TTC549 (cell line): Measurements from ENCODE around the gene NDUFB4.
A peak's percentile ranks its signal among the peaks of the same experiment; 100 is the strongest.
"Not testable (repeated sequence)": the region's sequence is repeated elsewhere in the genome, so short reads cannot be mapped to it uniquely, and the experiment has no call there.

Experiments
- FAIRE-seq: peaks from 2 replicates; lab custom pipeline; 2012; peaks lifted over from hg19 to GRCh38; lab: Jason Lieb, UNC

NDUFB4 gene

DNA sequence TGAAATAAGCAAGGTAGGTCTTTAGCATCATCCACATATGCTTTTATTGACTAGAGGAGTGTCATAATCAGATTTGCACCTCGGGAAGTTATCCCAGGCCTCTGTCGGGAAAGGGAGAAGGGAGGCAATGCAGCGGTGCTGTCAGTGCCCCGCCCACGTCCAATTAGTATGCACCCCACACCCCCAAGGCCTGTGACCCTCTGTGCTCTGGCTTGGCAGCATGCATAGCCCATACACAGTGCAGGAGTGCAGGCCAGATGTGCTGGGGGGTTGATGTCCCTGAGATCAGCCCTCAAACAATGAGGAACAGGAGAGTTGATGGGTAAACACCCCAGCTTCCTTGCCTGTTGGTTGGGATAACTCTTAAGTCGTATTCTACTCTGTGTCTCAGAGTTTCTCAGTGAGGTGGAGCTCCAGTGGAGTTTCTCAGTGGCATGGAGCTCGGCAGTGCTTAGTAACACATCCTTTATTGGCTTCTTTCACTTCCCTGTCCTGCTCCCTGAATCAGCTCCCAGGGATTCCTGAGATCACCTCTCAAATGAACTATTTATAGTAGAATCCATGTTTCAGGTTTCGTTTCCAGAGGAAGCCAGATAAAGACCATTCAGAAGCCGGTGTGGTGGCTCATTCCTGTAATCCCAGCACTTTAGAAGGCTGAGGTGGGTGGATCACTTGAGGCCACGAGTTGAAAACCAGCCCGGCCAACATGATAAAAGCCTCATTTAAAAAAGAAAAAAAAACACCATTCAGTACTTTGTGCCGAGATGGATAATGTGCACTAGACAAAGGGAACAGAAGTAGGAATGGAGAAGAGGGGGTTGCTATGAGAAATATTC, 26.7 kb upstream of the NDUFB4 start:
- FAIRE-seq: no peak

DNA sequence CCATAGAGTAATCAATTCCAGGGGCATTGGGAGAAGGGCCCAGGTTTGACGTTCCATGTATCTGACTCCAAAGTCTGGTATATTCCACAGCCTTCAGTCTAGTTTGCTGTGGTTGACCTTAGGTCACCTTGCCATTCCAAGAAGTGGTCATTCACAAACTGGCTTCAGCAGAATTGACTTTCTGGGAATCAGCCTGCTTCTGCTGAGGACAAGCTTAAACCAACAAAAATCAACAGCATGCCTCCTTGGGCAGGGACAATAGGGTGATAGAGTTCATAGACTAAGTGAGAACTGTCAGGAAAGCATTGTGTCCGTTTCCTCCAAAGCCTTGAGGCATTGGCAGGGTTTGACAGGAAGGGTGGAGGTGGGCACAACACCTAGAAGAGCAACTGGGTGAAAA, 24.1 kb upstream of the NDUFB4 start:
- no peak for FAIRE-seq

DNA sequence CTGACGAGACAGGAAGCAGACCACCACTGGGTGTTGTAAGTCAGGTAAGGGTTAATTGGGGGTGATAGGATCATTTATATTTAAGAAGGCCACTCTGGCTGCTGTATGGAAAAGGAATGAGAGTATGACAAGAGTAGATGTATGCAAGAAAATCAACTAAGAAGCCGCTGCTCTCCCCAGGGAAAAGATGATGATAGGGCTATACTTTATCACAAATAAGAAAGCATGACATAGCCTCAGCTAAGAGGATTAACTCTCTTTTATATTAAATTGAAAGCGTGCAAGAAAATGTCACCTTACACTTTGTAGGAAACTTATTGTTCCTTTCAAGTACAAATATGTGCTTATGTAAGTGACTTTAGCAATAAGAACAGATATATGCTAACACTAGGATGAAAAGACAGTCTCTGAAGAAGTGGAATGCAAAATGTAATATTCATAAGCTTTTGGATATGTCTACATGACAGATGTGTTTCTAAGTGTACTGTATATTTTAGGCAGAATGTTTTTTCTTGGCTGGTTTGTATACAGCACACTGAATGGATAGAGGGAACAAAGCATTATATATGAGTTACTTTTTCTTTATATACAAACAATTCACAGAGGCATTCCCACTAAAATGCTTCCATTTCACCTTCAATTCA, 8.7 kb upstream of the NDUFB4 start:
- FAIRE-seq: no peak

DNA sequence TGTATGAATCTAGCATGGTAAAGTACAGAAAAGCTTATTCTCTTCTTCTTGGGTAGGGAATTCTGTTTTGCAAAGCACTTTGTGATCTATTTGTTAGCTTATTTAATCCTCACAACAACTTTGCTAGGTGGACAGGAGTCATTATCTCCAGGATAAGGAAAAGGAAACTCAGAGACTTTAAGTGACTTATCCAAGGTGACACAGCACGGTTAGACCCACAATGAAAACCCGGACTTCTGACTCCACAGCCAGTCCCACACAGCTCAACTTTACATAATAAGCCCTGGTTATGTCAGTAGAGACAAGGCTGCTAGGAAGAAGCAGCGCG, 384 bp upstream of the NDUFB4 start:
- no peak for FAIRE-seq

DNA sequence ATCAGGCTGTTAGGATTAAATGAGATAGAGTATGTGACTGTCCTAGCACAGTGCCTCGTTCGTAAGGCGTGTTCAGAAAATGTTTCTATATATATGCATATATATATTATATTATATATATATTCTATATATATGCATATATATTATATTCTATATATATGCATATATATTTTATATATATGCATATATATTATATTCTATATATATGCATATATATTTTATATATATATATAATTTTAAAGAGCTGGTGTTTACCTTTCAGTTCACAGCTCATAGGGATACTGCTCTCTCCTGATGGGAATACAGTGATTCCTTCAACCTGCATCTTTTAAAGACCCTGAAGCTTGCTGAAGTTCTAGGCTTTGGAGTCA, 702 bp downstream of the NDUFB4 start:
- FAIRE-seq: peak; percentile 64

DNA sequence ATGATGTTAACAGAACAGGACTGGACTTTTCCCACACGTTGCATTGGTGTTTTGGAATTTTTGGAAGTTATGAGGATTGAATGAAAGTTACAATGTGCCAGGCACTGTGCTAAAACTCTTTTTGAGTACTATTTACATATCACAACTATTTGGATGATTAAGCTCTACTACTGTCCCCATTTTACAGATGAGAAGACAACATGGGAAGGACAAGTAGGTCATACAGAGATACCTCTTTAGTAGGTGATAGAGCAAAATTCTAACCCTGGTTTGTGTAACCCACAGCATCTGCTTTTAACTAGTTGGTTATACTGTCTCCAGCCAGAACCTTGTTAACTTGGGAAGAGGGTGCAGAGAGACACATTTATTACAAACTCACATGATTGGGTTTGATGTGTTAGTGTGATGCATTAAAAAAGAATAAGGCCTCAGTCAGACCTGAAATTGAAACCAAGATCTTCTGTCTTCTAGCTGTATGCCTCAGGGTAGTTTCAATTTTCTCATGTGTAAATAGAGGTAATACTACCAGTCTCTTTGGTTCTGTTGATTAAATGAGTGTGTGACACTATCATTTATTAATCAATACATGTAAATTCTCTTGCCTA, 1.4 kb downstream of the NDUFB4 start:
- no peak for FAIRE-seq

DNA sequence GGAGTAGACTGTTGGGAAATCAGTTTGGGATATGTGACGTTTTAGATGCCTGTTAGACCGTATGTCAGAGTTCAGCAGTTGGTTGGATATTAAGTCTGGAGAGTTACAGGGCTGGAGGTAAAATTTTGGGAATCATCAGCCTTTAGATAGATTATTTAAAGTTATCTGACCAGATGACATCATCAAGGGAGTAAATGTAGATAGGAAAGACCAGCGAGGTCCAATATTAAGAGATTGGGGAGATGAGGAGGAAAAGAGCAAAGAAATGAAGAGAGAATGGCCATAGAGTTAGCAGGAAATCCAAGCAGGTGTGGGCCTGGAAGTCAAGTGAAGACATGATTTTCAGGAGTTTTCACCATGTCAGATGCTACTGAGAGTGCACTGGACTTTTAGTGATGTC, 3.1 kb downstream of the NDUFB4 start:
- FAIRE-seq: no peak

DNA sequence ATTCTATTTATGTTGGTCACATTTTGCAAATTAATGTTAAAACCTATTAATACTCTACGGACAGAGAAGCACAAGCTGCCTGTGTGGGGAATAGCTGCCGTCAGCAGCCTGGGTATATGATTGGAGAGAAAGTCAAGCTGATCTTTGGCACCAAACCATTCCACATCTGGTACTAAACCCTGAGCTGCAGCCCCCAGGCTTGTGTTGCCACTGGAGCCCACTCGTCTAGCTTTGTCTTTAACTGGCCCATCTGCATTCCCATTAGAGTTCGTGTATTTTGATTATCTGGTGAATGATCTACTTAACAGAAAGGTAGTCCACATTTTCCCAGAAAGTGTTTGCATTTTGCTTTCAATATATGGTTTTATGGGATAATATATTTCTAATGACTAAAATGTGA, 5.4 kb downstream of the NDUFB4 start:
- FAIRE-seq: no peak

DNA sequence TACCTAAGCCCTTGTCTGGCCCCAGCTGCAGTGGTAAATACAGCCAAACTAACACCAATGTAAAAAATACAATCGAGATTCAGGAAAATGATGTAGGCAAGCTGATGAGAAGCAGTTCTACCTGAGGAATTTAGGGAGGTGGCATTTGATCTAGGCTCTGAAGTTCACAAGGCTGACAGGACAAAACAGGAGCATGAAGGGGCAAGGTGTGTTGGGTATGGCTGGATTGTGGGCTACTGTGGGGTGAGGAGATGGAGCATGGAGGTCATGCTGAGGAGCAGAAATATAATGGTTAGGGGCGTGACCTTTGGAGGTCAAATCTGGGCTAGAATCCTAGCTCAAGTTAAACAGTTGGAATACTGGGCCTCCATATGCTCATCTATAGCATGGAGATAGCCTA, 6.5 kb downstream of the NDUFB4 start:
- no peak for FAIRE-seq

DNA sequence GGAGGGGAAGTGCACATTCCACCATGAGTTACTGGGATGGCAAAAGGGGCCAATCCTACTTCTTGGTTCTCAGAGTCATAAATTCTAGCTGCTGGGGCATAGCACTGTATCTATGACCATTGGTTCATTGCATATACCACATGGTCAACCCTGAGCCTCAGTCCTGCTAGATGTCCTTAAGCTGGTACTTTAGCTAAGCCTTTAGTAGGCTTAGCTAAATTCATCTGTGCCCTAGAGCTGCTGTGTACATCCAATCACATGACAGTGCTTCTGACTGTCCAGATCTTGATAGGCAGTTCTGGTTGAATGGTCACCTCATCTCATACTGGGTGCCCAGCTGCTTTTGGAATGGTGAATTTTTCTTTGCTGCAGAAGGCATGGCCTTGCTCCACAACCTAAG, 8.2 kb downstream of the NDUFB4 start:
- FAIRE-seq: no peak

DNA sequence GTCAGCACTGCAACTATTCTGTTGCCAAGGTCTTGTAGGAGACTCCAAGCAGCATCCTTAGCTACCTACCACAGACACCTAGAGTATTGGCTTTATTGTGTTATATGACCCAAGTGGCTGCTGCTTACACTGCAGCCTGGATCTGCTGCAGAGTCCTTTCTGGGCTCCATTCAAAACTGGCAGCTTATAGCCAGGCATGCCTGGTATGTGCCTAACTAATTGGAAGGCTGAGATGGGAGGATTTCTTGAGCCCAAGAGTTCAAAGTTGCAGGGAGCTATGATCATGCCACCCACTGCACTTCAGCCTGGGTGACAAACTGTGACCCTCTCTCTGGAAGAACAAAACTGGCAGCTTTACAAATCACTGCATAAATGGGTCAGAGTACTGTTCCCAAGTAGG, 8.6 kb downstream of the NDUFB4 start:
- no peak for FAIRE-seq

DNA sequence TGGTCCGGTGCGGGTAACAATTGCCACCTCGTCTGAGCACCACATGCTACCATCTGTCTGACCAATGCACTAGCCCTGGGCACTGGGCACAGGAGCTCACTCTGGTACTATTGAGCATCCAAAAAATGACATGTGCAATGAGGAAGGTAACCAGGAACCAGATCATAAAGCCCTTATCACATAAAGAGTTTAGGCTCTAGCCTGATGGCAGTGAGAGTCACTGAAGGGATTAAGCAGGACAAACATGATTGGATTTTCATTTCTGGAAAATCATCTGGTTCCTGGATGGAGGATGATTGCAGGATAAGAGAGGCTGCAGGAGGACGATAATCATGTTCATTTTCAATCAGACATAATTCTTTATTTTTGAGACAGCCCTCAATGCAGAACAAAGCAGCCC, 12.4 kb downstream of the NDUFB4 start:
- FAIRE-seq: no peak

DNA sequence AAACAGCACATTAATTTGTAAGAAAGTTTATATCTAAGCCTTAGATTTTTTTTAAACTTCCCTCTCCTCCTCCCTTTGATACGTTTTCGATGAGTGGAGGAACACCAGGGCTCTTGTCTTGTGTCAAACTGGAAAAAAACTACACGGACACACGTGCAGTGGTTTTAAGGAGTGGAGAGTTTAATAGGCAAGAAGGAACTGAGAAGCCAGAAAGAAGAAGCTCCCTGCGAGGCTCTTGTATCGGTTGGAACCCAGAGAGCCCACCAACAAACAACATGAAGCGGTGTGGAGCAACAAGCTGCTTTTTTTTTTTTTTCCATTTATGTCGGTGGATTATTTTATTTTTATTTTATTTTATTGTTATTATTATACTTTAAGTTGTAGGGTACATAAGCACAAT, 18.6 kb downstream of the NDUFB4 start:
- no peak for FAIRE-seq

DNA sequence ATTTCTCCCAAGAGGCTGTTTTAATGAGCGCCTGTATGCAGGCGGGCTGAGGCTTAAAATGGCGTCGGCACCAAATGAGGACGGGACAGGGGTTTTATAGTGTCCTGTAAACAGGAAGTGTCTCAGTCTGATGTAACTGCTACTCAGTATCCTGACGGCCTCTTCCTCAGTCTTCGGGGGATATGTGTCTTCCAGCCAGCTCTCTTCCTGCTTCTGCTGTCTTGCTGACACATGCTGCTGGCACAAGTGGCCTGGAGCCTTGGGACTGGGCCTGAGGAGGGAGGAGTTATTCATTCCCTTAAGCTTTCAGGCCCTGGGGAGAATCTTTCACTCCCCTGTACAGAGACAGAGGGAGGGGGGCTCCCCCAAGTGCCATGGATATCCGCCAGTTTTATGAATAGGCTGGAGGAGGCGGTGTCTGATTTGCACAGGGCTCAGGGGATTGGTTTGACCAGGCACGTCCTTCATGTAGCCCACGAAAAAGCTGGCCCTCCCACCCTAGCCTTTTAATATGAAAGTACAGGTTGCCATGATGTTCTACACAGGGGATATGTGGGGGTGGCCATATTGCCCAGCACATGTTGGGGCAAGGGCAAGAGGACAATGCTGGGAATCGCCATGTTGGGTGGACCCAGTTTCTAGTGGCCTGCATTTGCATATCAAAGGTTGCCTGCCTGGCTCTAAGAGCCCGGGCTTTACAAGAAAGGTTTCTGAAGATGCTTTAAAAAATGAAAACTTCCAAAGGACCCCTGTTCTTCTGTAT, 19.9 kb downstream of the NDUFB4 start:
- no peak for FAIRE-seq

DNA sequence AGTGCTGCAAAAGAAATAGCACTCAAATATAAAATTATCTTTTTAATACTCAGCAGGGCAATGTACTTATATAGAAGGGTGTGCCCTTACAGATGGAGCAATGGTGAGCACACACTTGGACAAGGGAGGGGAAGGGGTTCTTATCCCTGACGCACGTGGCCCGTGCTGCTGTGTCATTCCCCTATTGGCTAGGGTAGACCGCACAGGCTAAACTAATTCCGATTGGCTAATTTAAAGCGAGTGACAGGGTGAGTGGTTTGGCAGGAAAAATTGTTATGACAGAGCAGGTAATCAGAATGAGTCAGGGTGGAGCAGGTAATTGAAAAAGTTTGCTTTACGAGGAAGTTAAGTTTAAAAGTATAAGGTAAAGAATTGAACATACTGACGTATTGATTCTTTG, 20.6 kb downstream of the NDUFB4 start:
- FAIRE-seq: not testable (repeated sequence)

DNA sequence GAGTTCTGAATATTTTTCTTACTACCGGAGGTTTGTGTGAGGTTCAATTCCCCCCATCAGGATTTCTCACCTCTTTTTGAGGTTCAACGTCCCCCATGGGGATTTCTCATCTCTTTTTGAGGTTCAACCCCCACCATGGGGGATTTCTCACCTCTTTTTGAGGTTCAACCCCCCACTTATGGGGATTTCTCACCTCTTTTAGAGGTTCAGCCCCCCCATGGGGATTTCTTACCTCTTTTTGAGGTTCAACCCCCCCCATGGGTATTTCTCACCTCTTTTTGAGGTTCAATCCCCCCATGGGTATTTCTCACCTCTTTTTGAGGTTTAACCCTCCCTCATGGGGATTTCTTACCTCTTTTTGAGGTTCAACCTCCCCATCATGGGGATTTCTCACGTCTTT, 26.3 kb downstream of the NDUFB4 start:
- no peak for FAIRE-seq

DNA sequence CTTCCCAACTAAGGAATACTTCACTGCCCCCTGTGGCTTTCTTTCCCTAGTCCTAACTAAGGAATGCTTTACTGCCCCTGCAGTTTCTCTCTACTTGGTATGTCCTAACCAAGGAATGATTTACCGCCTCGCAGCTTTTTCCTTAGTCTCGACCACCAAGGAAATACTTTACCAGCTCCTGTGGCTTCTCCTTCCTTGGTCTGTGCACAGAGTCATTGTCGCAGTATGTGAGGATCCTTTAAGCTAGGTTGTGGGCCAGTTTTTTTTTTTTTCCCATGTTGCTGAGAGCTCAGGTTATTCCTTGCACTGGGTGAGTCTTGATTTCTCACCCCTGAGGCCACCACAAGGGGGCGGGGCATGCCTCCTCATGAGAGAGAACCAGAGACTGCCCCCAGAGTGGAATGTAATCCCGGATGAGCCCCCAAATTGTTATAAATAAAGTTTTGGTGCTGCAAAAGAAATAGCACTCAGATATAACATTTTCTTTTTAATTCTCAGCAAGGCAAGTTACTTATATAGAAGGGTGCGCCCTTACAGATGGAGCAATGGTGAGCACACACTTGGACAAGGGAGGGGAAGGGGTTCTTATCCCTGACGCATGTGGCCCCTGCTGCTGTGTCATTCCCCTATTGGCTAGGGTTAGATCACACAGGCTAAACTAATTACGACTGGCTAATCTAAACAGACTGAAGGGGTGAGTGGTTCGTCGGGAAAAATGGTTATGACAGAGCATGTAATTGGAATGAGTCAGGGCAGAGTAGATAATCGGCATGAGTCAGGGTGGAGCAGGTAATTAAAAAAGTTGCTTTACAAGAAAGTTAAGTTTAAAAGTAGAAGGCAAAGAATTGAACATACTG, 27.0 kb downstream of the NDUFB4 start:
- no peak for FAIRE-seq

DNA sequence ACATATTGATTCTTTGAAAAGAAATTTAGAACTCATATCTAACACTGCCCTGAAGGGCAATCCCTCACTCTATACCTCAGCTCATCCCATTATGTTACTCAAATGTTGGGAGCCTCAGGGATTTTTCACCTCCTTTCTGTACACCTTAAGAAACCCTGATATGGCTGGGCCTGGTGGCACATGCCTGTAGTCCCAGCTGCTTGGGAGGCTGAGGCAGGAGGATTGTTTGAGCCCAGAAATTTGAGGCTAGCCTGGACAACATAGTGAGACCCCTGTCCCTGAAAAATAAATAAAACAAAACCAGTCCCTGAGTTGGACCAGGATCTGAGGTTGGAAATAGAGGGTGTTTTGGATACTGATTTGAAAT, 27.6 kb downstream of the NDUFB4 start:
- no peak for FAIRE-seq

DNA sequence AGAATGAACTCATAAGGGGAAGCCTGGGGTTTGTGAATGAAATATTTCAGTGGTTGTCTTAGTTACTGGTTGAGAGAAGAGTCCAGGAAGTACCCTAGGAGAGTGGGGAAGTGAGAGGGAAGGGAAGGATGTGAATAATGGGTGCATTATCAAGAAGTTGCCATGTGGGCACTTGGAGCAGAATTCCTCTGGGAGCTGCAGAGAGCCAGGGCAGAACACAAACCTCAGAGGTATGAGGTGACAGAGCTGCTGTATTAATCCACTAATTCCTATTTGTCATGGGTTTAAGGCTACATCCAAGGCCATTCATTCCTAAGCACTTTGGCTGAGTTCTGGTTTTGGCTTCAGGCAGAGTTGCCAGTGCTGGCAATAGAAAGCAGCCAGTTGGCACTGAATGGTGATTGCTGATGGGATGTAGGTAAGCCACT, 29.0 kb downstream of the NDUFB4 start:
- no peak for FAIRE-seq

DNA sequence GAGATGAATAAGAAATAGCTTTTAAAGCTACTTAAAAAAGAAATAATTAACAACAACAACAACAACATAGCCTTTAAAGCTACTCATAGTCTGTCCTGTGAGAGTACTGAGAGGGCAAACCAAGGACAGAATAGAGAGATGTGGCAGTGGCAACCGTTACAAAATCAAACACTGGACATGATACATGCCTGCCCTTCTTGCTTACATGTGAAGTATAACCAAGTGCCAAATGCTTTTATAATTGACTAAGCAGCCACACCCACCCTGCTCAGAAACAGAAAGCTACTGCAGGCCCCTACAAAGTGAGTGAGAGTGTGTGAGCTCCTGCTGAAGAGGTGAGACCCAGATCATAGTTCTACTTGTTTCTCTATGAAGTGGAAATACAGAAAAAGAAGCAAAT, 38.4 kb downstream of the NDUFB4 start:
- FAIRE-seq: no peak

DNA sequence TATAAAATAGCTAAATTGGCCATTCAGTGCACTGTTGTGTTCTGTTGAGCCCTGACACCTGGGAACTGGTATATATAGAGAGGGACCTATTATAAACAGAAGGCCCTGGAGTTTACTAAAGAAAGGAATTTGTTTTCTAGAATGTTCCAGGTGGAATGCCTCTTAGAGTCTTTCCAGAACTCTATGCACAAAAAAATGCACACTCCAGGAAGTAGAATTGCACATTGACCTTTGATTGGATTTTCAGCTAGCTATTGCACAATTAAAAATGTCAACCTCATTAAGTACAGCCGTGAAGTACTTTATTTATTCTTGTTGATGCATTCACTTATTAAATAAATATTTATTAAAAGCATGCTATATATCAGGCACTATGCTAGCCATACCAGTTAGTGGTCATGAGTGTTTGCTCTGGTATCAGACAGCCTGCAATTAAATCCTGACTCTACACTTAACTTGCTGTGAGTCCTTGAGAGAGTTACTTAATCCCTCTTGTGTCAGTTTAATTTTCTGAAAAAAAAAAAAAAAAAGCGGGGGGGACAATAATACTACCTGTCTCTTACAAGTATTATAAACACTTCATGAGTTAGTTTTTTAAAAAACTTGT, 40.8 kb downstream of the NDUFB4 start:
- FAIRE-seq: no peak
